ENCODE data around the gene CLEC4M. TPM values are rescaled to one million over a fixed set of nuclear protein-coding genes. Genes with fewer than 3 reads are reported as not detected.

Gene CLEC4M
- total and polyA plus RNA-seq, 3 donors from 2014 or later = 9.4 to 14.9 (median 14.5) TPM

- no peaks in the 10 kb centered on the region for H3K4me1 ChIP-seq
- H3K27ac ChIP-seq = no peak overlapping the region
- no peak for TF ChIP-seq CTCF (IDR thresholded peaks at IDR 0.05)
- no peak for TF ChIP-seq POLR2A (IDR thresholded peaks at IDR 0.05)
- H3K36me3 ChIP-seq (ENCODE audit: low read depth, missing control alignments) = no peaks in the 10 kb centered on the region
- intact Hi-C loops (cut with DNase I; ENCODE audit: low total_unique reads) = no loop called here
- no peak for DNase-seq
- WGBS, 2 donors = 77 to 83% methylated on average over 2 to 5 of the region's 5 CpGs
- no peaks in the 10 kb centered on the region for H3K9me3 ChIP-seq
- H3K4me3 ChIP-seq = no peak overlapping the region
- no peaks in the 10 kb centered on the region for H3K27me3 ChIP-seq
Measured at GRCh38 chr19:7722231-7722651, 40.8 kb upstream of the CLEC4M start.

- no peaks in the 10 kb centered on the region for H3K27me3 ChIP-seq
- no peak overlapping the region for H3K27ac ChIP-seq
- no peaks in the 10 kb centered on the region for H3K36me3 ChIP-seq (ENCODE audit: low read depth, missing control alignments)
- 69 to 74% methylated on average over 2 of the region's 2 CpGs for WGBS, 2 donors
- peaks cover 3% of the 10 kb centered on the region for H3K4me1 ChIP-seq
- TF ChIP-seq CTCF (IDR thresholded peaks at IDR 0.05) (no peak), POLR2A (IDR thresholded peaks at IDR 0.05) (no peak)
- intact Hi-C loops (cut with DNase I; ENCODE audit: low total_unique reads) = no loop called here
- no peak for DNase-seq
- H3K9me3 ChIP-seq = no peaks in the 10 kb centered on the region
- no peak overlapping the region for H3K4me3 ChIP-seq
Measured at GRCh38 chr19:7725791-7726190, 37.3 kb upstream of the CLEC4M start.

GRCh38 chr19:7729211-7729610 is 33.8 kb upstream of the CLEC4M start:
- H3K4me3 ChIP-seq = no peak overlapping the region
- H3K27ac ChIP-seq = no peak overlapping the region
- H3K4me1 ChIP-seq = peaks cover 3% of the 10 kb centered on the region
- intact Hi-C loops (cut with DNase I; ENCODE audit: low total_unique reads) = no loop called here
- no peak for TF ChIP-seq CTCF (IDR thresholded peaks at IDR 0.05)
- no peak for TF ChIP-seq POLR2A (IDR thresholded peaks at IDR 0.05)
- H3K36me3 ChIP-seq (ENCODE audit: low read depth, missing control alignments) = no peaks in the 10 kb centered on the region
- no peaks in the 10 kb centered on the region for H3K27me3 ChIP-seq
- WGBS, 2 donors = 19 to 23% methylated on average over 7 to 16 of the region's 16 CpGs
- H3K9me3 ChIP-seq = no peaks in the 10 kb centered on the region
- no peak for DNase-seq

- H3K36me3 ChIP-seq (ENCODE audit: low read depth, missing control alignments) = no peaks in the 10 kb centered on the region
- 6% methylated on average over 18 to 22 of the region's 34 CpGs for WGBS, 2 donors
- H3K9me3 ChIP-seq = no peaks in the 10 kb centered on the region
- H3K27ac ChIP-seq = no peak overlapping the region
- TF ChIP-seq POLR2A (IDR thresholded peaks at IDR 0.05) (no peak), CTCF (IDR thresholded peaks at IDR 0.05) (no peak)
- no peaks in the 10 kb centered on the region for H3K27me3 ChIP-seq
- intact Hi-C loops (cut with DNase I; ENCODE audit: low total_unique reads) = no loop called here
- no peak overlapping the region for H3K4me3 ChIP-seq
- no peak for DNase-seq
- peaks cover 3% of the 10 kb centered on the region for H3K4me1 ChIP-seq
Measured at GRCh38 chr19:7729831-7730285, 33.2 kb upstream of the CLEC4M start.

All from testis (tissue), 3 donors.